Endothelial cell of umbilical vein (primary cell): ENCODE measurements around the gene MORC1. TPM values are rescaled to one million over a fixed set of nuclear protein-coding genes. Genes with fewer than 3 reads are reported as not detected.

ENCODE experiments used
- BruUV-seq: library from RNA; stranded (reverse); fragments of 400-500 nt; replicated peaks from 2 replicates; lab custom pipeline; 2021; lab: Mats Ljungman, UMichigan
- CTCF ChIA-PET: fragments of 300-600, 350-600 bp; sonication (Branson Sonifier 250); formaldehyde crosslinking; loops from one replicate; lab custom pipeline; 2021; ENCODE audit warnings: antibody characterized with exemption, inconsistent platforms; lab: Charles Lee
- POLR2A ChIA-PET: fragments of 300-600, 350-600 bp; sonication (Branson Sonifier 250); formaldehyde crosslinking; loops from one replicate; lab custom pipeline; 2021; ENCODE audit warnings: antibody characterized with exemption, inconsistent platforms; lab: Charles Lee
- DNase-seq: peaks from one replicate; pipeline ENCODE4 v3.0.0-alpha.2; 2011; ENCODE audit warnings: low read depth, low spot score
- FAIRE-seq: peaks from 2 replicates; lab custom pipeline; 2011; peaks lifted over from hg19 to GRCh38; lab: Jason Lieb, UNC
- H2AFZ ChIP-seq: 2 replicates; pipeline ENCODE4 v1.6.0; 2012; ENCODE audit warnings: low read depth, low read length, control low read depth, inconsistent platforms
- H3K27ac ChIP-seq: 2 replicates; pipeline ENCODE4 v1.5.1; 2011; ENCODE audit warnings: low read depth, mild to moderate bottlenecking, control low read depth, low read length, moderate library complexity; ENCODE audit not compliant: insufficient read depth
- H3K27me3 ChIP-seq, 2 experiments: 2 replicates each; pipeline versions ENCODE4 v1.6.0 to v1.6.1; 2011; ENCODE audit warnings: low read length in 2 of 2, mixed read lengths in 1 of 2; ENCODE audit not compliant: control insufficient read depth in 2 of 2, insufficient read depth in 2 of 2
- H3K36me3 ChIP-seq, 2 experiments: 2 replicates in 1 of 2; 3 replicates in 1 of 2; pipeline ENCODE4 v1.5.1; 2011; ENCODE audit warnings: low read length in 2 of 2, mild to moderate bottlenecking in 1 of 2, moderate library complexity in 1 of 2; ENCODE audit not compliant: control insufficient read depth in 2 of 2, insufficient read depth in 2 of 2; ENCODE audit errors: extremely low read depth in 1 of 2
- H3K4me1 ChIP-seq: 3 replicates; pipeline ENCODE4 v1.5.1; 2011; ENCODE audit warnings: mild to moderate bottlenecking, low read length; ENCODE audit not compliant: control insufficient read depth, insufficient read depth; ENCODE audit errors: extremely low read depth
- H3K4me2 ChIP-seq: 2 replicates; pipeline ENCODE4 v1.6.1; 2011; ENCODE audit warnings: low read length, control low read depth, mixed read lengths; ENCODE audit not compliant: insufficient read depth
- H3K4me3 ChIP-seq, 3 experiments: fragments of 200-600 bp in 1 of 3; sonication (generic), shearing (Covaris generic) in 1 of 3; replicated peaks in 1 of 3; 2 replicates each; pipeline ENCODE4 v1.5.1; 2011 to 2016; ENCODE audit warnings: control low read depth in 3 of 3, low read length in 3 of 3, mild to moderate bottlenecking in 2 of 3, inconsistent platforms in 1 of 3, low read depth in 1 of 3, moderate library complexity in 1 of 3; ENCODE audit not compliant: insufficient read depth in 1 of 3
- H3K79me2 ChIP-seq: 2 replicates; pipeline ENCODE4 v1.6.0; 2012; ENCODE audit warnings: low read length, inconsistent platforms; ENCODE audit not compliant: control insufficient read depth, insufficient read depth
- H3K9ac ChIP-seq: replicated peaks from 2 replicates; pipeline ENCODE3; 2011; ENCODE audit warnings: low read length, control low read depth; ENCODE audit not compliant: insufficient read depth; ENCODE audit errors: extremely low read depth
- H3K9me1 ChIP-seq: replicated peaks from 3 replicates; pipeline ENCODE4 v1.6.0; 2011; ENCODE audit warnings: mild to moderate bottlenecking, low read length; ENCODE audit not compliant: control insufficient read depth, insufficient read depth; ENCODE audit errors: extremely low read depth
- H3K9me3 ChIP-seq: replicated peaks from 2 replicates; pipeline ENCODE4 v1.5.1; 2012; ENCODE audit warnings: low read length, inconsistent platforms; ENCODE audit not compliant: control insufficient read depth, insufficient read depth
- H4K20me1 ChIP-seq: replicated peaks from 2 replicates; pipeline ENCODE3; 2011; ENCODE audit warnings: mild to moderate bottlenecking, low read length; ENCODE audit not compliant: control insufficient read depth, insufficient read depth; ENCODE audit errors: extremely low read depth
- CTCF ChIP-seq, 2 donors: IDR thresholded peaks; 1 replicate in 1 of 2; 2 replicates in 1 of 2; pipeline ENCODE4 v1.5.1; 2011; ENCODE audit warnings: low read length in 2 of 2, mild to moderate bottlenecking in 2 of 2, moderate library complexity in 2 of 2, control low read depth in 1 of 2, inconsistent platforms in 1 of 2, low read depth in 1 of 2; ENCODE audit not compliant: insufficient read depth in 1 of 2; ENCODE audit errors: extremely low read depth in 1 of 2
- EZH2 ChIP-seq: IDR thresholded peaks from 2 replicates; pipeline ENCODE4 v1.6.1; 2012; ENCODE audit warnings: borderline replicate concordance, low read depth, mild to moderate bottlenecking, moderate library complexity, low read length, inconsistent platforms; ENCODE audit not compliant: severe bottlenecking
- FOS ChIP-seq: IDR thresholded peaks from 2 replicates; pipeline ENCODE4 v1.6.1; 2011; ENCODE audit warnings: mild to moderate bottlenecking, low read length, moderate library complexity, borderline replicate concordance; ENCODE audit not compliant: insufficient read depth
- GATA2 ChIP-seq: IDR thresholded peaks from 2 replicates; pipeline ENCODE4 v1.7.0; 2011; ENCODE audit warnings: low read depth, mild to moderate bottlenecking, moderate library complexity, mixed read lengths, low read length; ENCODE audit not compliant: insufficient read length, insufficient read depth
- JUN ChIP-seq: IDR thresholded peaks from 2 replicates; pipeline ENCODE4 v1.6.1; 2011; ENCODE audit warnings: borderline replicate concordance, low read depth; ENCODE audit not compliant: insufficient read length, insufficient read depth
- MAX ChIP-seq: IDR thresholded peaks from 2 replicates; pipeline ENCODE4 v1.6.1; 2011; ENCODE audit not compliant: insufficient read depth, insufficient read length
- MYC ChIP-seq: IDR thresholded peaks from one replicate; pipeline ENCODE4 v1.6.1; 2011; ENCODE audit warnings: mild to moderate bottlenecking, low read depth, low read length
- POLR2A ChIP-seq: IDR thresholded peaks from 2 replicates; pipeline ENCODE4 v1.6.1; 2012; ENCODE audit warnings: low read depth, mild to moderate bottlenecking, control low read depth, low read length
- POLR2AphosphoS5 ChIP-seq: IDR thresholded peaks from 2 replicates; pipeline ENCODE4 v1.6.1; 2012; ENCODE audit warnings: low read depth, mild to moderate bottlenecking, control low read depth, low read length, moderate library complexity; ENCODE audit not compliant: insufficient read depth
- dilution Hi-C: fragments of 300-500 bp; cut with MboI; formaldehyde crosslinking; loops from one replicate; pipeline ENCODE4 v1.15.0; 2019; ENCODE audit warnings: low sequenced_read_pairs; ENCODE audit not compliant: extremely low pct_ligation_motif_present
- intact Hi-C: fragments of 100-400 bp; cut with micrococcal nuclease; formaldehyde crosslinking; loops from one replicate; pipeline ENCODE4 v1.10.0; 2022
- polyA plus RNA-seq, 4 experiments: library from polyadenylated mRNA; depleted of rRNA in 3 of 4; stranded (reverse) in 3 of 4; unstranded in 1 of 4; fragments of >200 nt; gene quantifications; 2 replicates each; pipeline versions ENCODE4 v1.2.1 to v1.2.3, GENCODE V29; 2011 to 2012; ENCODE audit warnings: missing spikeins in 1 of 4
- total RNA-seq: library from RNA; stranded (reverse); gene quantifications from 2 replicates; pipeline ENCODE4 v1.2.3, GENCODE V29; 2021

The MORC1 gene
- total and polyA plus RNA-seq, 2 donors (not counting 3 experiments of a cell fraction or from before 2014, with no cell fraction given) = not detected

- FAIRE-seq (no peak), DNase-seq (no peak)
- H3K4me1 ChIP-seq = no peaks in the 10 kb centered on the region
- intact Hi-C loops = no loop called here
- H3K4me2 ChIP-seq = no peak overlapping the region
- ChIA-PET CTCF (no interaction called here), POLR2A (no interaction called here)
- H3K9me1 ChIP-seq = no peaks in the 10 kb centered on the region
- H4K20me1 ChIP-seq = no peaks in the 10 kb centered on the region
- dilution Hi-C loops = no loop called here
- H3K27ac ChIP-seq = no peak overlapping the region
- H2AFZ ChIP-seq = no peak overlapping the region
- no peak overlapping the region for H3K9ac ChIP-seq
- no peaks in the 10 kb centered on the region for H3K9me3 ChIP-seq
- TF ChIP-seq FOS (no peak), GATA2 (no peak), POLR2A (no peak), POLR2AphosphoS5 (no peak), MAX (no peak), CTCF (IDR thresholded peaks at IDR 0.05; ENCODE audit: extremely low read depth in 1 of 2, insufficient read depth in 1 of 2, low read depth in 1 of 2, low read length in 2 of 2) (no peak), JUN (no peak), MYC (no peak), EZH2 (no peak)
- no peak overlapping the region for H3K4me3 ChIP-seq
- no peaks in the 10 kb centered on the region for H3K36me3 ChIP-seq
- H3K27me3 ChIP-seq = no peaks in the 10 kb centered on the region
- no TSS peak for BruUV-seq
- no peaks in the 10 kb centered on the region for H3K79me2 ChIP-seq
These were observed 19.8 kb downstream of the MORC1 start for GRCh38 chr3:109098079-109098644.
